ENCODE measurements around the gene PLA2G2D.
A peak's percentile ranks its signal among the peaks of the same experiment; 100 is the strongest.

Gene PLA2G2D

DNA sequence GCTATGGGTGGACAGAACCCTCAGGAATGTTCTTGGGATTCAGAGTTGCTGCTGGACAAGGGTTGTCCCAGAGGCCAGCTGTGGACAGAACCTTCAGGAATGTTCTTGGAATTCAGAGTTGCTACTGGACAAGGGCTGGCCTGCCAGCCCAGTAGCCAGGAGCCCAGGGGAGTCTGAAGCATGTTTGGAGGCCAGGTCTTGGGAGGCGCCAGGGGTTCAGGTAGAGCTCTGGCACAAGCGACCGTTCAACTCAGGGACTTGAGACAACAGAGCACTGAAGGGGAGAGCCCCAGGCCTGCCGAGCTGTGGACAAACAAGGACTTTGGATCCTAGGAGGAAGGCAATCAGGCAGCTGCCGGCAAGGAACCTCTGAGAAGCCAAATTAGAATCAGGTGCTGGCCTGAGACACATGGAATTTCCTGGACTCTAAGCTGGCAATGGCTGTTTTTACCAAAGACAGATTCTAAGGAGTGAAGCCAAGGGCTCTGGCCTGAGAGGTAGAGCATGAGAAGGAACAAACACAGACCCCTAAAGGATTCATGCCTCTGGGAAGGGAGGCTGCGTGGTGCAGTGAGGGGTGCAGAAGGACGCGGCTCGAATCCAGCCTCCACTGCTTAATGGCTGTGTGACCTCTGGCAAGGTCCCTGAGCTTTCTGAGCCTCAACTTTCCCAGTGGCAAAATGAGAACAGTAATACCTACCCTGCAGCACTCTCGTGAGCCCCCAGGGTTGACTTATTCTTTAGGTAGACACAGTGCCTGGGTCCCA, 36.0 kb downstream of the PLA2G2D start:
- no peak for DNase-seq

GRCh38 chr1:20082772-20083171, 36.6 kb downstream of the PLA2G2D start:
- no peak for DNase-seq

GRCh38 chr1:20081353-20081810, 38.0 kb downstream of the PLA2G2D start:
- DNase-seq, result no peak

- DNase-seq, result no peak
Observed at GRCh38 chr1:20080441-20081352, 38.6 kb downstream of the PLA2G2D start.

GRCh38 chr1:20079661-20080305, 39.6 kb downstream of the PLA2G2D start:
- no peak for DNase-seq

DNA sequence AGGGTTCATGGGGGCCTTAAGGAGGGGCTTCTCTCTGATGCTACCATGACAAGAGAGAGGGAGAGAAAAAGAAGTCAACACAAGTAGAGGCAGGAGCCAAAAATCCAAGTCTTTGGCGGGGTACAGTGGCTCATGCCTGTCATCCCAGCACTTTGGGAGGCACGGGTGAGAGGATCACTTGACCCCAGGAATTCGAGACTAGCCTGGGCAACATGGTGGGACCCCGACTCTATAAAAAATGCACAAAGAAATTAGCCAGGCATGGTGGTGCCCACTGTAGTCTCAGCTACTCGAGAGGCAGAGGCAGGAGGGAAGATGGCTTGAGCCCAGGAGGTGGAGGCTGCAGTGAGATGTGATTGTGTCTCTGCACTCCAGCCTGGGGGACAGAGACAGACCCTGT, 40.6 kb downstream of the PLA2G2D start:
- no peak for DNase-seq

DNA sequence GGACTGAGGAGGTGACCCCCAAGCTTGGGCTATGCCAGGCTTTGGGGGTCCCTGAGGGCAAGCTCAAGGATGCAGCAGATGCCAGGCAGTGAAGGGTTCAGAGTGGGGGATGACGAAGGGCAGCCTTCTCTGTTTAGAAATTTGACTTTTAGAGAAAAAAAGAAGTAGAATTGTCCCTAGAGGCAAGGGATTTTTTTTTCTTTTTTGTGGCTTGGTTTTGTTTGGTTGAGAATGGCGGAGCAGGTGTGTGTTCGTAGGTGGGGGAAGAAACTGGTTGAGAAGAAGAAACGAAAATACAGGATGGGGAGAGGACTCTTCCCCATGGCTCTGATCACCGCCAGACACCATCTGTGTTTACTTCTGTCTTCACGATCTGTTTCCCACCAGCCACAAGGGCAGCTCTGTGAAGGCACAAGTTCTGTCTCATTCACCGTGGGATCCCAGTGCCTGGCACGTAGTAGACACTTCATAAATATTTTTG, 41.1 kb downstream of the PLA2G2D start:
- DNase-seq, result no peak

DNA sequence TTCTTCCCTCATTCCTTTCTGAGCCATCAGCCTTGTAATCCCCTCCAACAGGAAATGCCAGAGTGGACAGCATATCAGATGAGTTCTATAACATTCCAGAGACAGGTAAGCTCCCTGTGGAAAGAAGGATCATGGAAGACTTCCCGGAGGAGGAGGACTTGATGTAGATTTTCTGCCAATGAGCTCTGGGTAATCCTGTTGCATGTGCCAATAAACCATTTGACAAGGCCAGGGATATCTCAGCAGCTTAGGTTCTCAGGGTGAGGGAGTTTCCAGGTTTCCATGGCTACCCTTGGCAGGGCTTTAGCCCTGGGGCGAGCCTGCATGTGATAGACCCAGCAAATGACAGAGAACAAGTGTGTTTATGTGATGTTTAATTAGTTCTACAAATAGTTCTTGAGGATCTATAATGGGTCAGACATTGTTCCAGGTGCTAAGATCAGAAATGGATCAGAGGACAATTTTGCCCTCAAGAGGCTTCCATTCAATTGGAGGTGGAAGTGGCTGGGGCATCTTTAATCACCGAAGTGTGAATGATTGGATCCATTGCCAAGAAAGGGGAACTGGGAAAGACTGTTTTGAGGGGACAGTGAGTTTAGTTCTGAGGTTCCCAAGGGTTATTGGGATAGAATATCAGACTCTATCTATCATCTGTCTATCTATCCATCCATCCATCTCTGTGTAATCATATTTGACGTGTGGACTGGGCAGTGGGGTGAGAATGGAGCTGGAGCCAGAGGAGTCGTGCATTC, 42.5 kb downstream of the PLA2G2D start:
- DNase-seq, result no peak

DNA sequence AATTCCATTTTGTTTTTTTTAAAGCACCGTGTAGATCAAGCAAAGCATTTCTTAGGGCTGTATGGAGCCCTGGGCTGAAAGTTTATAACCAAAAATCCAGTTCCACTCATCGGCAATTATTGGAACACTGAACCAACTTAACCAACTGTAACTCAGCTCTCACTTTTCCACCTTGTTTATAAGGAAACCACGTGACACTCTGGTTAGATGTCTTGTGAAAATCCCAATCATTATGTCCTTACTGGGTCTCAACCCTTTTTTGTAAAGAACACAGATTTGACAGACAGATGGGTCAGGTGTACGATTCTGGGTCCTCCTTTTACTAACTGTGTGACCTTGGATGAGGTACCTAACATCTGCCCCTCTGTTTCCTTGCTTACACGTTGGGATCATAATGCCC, 43.1 kb downstream of the PLA2G2D start:
- no peak for DNase-seq

- no peak for DNase-seq
Observed at GRCh38 chr1:20075345-20075744, 44.0 kb downstream of the PLA2G2D start.

DNA sequence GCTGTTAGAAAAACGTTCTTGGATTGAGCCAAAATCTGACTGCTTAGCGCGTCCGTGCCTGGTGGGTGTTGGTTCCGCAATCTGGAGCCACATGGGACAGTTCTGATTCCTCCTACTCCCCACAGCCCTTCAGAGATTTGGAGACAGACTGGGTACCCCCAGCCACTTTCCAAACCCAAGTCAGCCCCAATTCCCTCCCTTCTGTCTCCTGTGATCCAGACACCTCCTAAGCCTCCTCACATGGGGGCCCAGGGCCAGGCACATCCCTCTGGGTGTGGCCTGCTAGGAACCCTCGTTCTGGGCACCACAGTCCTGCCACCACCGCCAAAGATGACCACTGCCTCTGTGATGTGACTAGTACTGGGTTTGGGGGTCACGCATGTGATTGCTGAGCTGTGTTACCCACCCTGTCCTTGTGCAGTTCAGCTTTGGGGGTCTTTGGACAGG, 44.6 kb downstream of the PLA2G2D start:
- no peak for DNase-seq

- DNase-seq, result no peak
Observed at GRCh38 chr1:20074055-20074724, 45.1 kb downstream of the PLA2G2D start.

- DNase-seq, result no peak
Observed at GRCh38 chr1:20073256-20073655, 46.1 kb downstream of the PLA2G2D start.

GRCh38 chr1:20072771-20073170, 46.6 kb downstream of the PLA2G2D start:
- DNase-seq, result no peak

- DNase-seq, result no peak
Observed at GRCh38 chr1:20071416-20071815, 47.9 kb downstream of the PLA2G2D start.

DNA sequence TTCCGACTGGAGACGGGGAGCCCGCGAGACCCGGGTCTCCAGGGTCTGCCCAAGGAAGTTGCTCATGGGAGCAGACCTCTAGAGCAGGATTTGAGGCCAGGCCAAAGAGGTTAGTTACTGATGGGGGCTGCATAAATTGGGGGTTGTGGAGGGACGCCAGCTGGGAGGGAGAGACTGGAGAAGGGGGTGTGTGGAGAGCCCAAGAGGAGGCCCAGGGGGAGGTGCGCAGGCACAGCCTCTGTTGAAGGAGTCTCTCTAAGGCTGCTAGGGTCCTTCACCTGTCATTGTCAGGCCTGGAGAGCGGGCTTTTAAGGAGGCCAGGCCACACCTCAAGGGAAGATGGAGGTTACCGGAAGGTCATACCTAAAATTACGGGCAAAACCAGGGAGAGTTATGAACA, 49.0 kb downstream of the PLA2G2D start:
- no peak for DNase-seq

- peak; percentile 67 for DNase-seq
Observed at GRCh38 chr1:20069874-20070273, 49.5 kb downstream of the PLA2G2D start, which contains the start of gene PLA2G5. Gene PLA2G5 (plus strand): TSS chr1:20070194. CDS start chr1:20084831, 14,637 bp downstream.

DNA sequence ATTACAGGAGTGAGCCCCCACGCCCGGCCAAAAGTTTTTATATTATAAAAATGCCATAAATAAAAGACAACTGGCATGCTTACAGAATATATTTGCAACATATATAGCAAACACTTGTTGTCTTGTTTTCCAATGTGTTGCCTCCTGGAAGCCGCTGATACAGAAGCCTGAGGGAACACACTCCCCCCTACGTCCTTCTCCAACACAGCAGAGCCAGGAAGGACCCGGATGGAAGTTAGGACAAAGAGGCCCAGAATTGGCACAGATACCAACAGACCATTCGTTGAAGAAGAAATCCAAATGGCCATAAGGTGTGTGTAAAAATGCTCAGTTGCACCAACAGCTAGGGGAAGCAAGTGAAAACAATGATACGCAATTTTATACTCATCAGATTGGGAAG, 50.6 kb downstream of the PLA2G2D start:
- no peak for DNase-seq

GRCh38 chr1:20063861-20064292, 55.5 kb downstream of the PLA2G2D start:
- peak; percentile 98 for DNase-seq
